Heart left ventricle (tissue), 16 donors: ENCODE results near the gene RUNX1. TPM values are rescaled to one million over a fixed set of nuclear protein-coding genes. Genes with fewer than 3 reads are reported as not detected.

ENCODE experiments used
- ATAC-seq, 4 donors: fragments of 200-7000 bp; cut with Tn5 transposase; one replicate each; pipeline ENCODE4 v1.9.1; 2020 to 2022; ENCODE audit warnings: moderate library complexity in 4 of 4, mild to moderate bottlenecking in 3 of 4, moderate number of reproducible peaks in 1 of 4
- DNase-seq, 5 donors: peaks; one replicate each; pipeline ENCODE4 v3.0.0-alpha.2; 2020
- H3K27ac ChIP-seq, 12 donors: fragments of 200-600 bp; sonication (generic) in 4 of 12; one replicate each; pipeline versions ENCODE4 v1.5.0 to v1.8.0; 2016 to 2022; ENCODE audit warnings: mild to moderate bottlenecking in 2 of 12
- H3K27me3 ChIP-seq, 9 donors: fragments of 200-600 bp; sonication (generic) in 2 of 9; one replicate each; pipeline versions ENCODE4 v1.5.1 to v1.8.0; 2016 to 2022; ENCODE audit warnings: mild to moderate bottlenecking in 3 of 9
- H3K36me3 ChIP-seq, 9 donors: fragments of 200-600 bp; sonication (generic) in 2 of 9; one replicate each; pipeline versions ENCODE4 v1.5.0 to v1.8.0; 2018 to 2022; ENCODE audit warnings: mild to moderate bottlenecking in 2 of 9
- H3K4me1 ChIP-seq, 12 donors: fragments of 200-600 bp; sonication (generic) in 4 of 12; one replicate each; pipeline versions ENCODE4 v1.5.0 to v1.8.0; 2016 to 2022; ENCODE audit warnings: mild to moderate bottlenecking in 3 of 12
- H3K4me3 ChIP-seq, 12 donors: fragments of 200-600 bp; sonication (generic) in 4 of 12; one replicate each; pipeline versions ENCODE4 v1.5.0 to v1.8.0; 2017 to 2022; ENCODE audit warnings: mild to moderate bottlenecking in 9 of 12, moderate library complexity in 4 of 12
- H3K9me3 ChIP-seq, 12 donors: fragments of 200-600 bp; sonication (generic) in 4 of 12; one replicate each; pipeline versions ENCODE4 v1.5.0 to v1.8.0; 2016 to 2022; ENCODE audit warnings: mild to moderate bottlenecking in 1 of 12
- POLR2A ChIP-seq, 2 donors: fragments of 450-650 bp; IDR thresholded peaks; one replicate each; pipeline ENCODE4 v1.6.1; 2017; ENCODE audit warnings: antibody characterized with exemption in 2 of 2, mild to moderate bottlenecking in 2 of 2, moderate library complexity in 2 of 2
- WGBS, 4 donors: extraction: QIAGEN DNeasy Blood & Tissue Kit in 2 of 4; methylation state at CpG; one replicate each; pipeline versions ENCODE4 v1.1.5 to v1.1.7; 2013 to 2018; 5-methylcytosine and 5-hydroxymethylcytosine counted together
- intact Hi-C, 10 donors: fragments of 100-400 bp; cut with DNase I; formaldehyde crosslinking; loops; one replicate each; pipeline versions ENCODE4 v1.11.1 to v1.14.2; 2022
- polyA plus RNA-seq, 2 donors: library from polyadenylated mRNA; stranded (reverse); fragments of 200-250 nt; gene quantifications; one replicate each; pipeline ENCODE4 v1.2.3, GENCODE V29; 2013
- total RNA-seq, 9 donors: library from RNA; depleted of rRNA in 2 of 9; stranded (reverse); fragments of >200 nt in 2 of 9; fragmentation: NEBNext Ultra II Directional in 3 of 9; extraction: Animal tissue kit (Norgen Biotek cat#: 25700) in 3 of 9; gene quantifications; one replicate each; pipeline versions ENCODE4 v1.1.0 to v1.2.4, GENCODE V29; 2016 to 2023
- TF ChIP-seq, protein P1 (sequence below), 12 donors: fragments of 200-600 bp; sonication (generic) in 4 of 12; IDR thresholded peaks; one replicate each; pipeline versions ENCODE4 v1.5.0 to v1.8.0; 2018 to 2022; ENCODE audit warnings: antibody characterized with exemption in 12 of 12, mild to moderate bottlenecking in 5 of 12
- donor health status: ischemic (EF 13 %, LVEDD 7.1; RV severe dilation, severe dysfunction).
- donor health status: healthy with polysubstance abuse.
- donor health status: DM: no; HTN: yes; CAD: no.
- donor health status: DM: no; HTN: no; CAD: no.
- donor health status: ischemic (EF 25% LVEDD 6.9; RV normal size, moderate dysfunction).
- donor health status: ischemic (EF 25% LVEDD 5.7; RV mildly dilated, moderate dysfunction).
- donor health status: healthy.
- donor health status: DM: yes; HTN: yes; CAD: no.
- donor health status: ischemic (EF 35%, LVEDD 5.7; RV mildly dilated, moderate dysfunction).
- donor health status: nonischemic (EF 11% LVEDD 7.7; RV severe dilation, severe dysfunction).
- donor health status: DM: yes; HTN: yes; CAD: no.
- donor health status: PGD.
- donor health status: ischemic (EF 29% LVEDD 5.4; RV normal size, mild dysfunction).
- donor health status: nonischemic (EF 23%, LVEDD 6.1; RV moderate dilation, normal function).

RUNX1 gene
- total and polyA plus RNA-seq, 11 donors = 0.61 to 54.5 (median 4.1) TPM

DNA sequence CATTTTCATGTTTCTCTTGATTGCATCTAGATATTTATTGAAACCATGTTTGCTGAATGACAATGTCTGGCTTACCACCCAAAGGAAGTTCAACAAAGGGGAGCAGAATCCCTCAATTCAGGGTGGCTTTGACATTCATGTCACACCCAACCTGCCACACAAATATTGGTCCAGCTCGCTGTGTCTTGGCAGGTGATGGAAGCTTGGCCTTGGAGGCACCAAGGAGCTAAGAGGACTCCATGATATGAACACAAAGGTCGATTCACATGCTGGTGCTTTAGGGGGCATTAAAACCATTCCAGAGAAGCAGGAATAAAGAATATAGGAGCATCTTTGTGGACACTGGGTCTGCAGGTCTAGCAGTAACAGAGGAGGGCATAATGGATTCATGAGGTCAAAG, 114.8 kb downstream of the RUNX1 start:
- no peaks in the 10 kb centered on the region for H3K36me3 ChIP-seq
- H3K4me1 ChIP-seq = peaks cover 0 to 59% (median 0%) of the 10 kb centered on the region in 12 donors
- TF ChIP-seq POLR2A (IDR thresholded peaks at IDR 0.05) = no peak
- TF ChIP-seq, protein P1, sequence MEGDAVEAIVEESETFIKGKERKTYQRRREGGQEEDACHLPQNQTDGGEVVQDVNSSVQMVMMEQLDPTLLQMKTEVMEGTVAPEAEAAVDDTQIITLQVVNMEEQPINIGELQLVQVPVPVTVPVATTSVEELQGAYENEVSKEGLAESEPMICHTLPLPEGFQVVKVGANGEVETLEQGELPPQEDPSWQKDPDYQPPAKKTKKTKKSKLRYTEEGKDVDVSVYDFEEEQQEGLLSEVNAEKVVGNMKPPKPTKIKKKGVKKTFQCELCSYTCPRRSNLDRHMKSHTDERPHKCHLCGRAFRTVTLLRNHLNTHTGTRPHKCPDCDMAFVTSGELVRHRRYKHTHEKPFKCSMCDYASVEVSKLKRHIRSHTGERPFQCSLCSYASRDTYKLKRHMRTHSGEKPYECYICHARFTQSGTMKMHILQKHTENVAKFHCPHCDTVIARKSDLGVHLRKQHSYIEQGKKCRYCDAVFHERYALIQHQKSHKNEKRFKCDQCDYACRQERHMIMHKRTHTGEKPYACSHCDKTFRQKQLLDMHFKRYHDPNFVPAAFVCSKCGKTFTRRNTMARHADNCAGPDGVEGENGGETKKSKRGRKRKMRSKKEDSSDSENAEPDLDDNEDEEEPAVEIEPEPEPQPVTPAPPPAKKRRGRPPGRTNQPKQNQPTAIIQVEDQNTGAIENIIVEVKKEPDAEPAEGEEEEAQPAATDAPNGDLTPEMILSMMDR (IDR thresholded peaks at IDR 0.05) = no peak
- 56 to 69% (median 60%) methylated on average over 2 of the region's 2 CpGs for WGBS, 4 donors
- DNase-seq = no peak
- ATAC-seq = no peak
- no peaks in the 10 kb centered on the region for H3K9me3 ChIP-seq
- H3K27me3 ChIP-seq = peaks cover 0 to 11% (median 0%) of the 10 kb centered on the region in 9 donors
- H3K4me3 ChIP-seq = no peak overlapping the region
- intact Hi-C loops = no loop called here
- H3K27ac ChIP-seq = peak overlapping the region in 1 of 12 donors; percentile 63

- peak overlapping the region in 1 of 12 donors; percentile 2 for H3K4me3 ChIP-seq
- DNase-seq = no peak
- no peaks in the 10 kb centered on the region for H3K36me3 ChIP-seq
- no peaks in the 10 kb centered on the region for H3K9me3 ChIP-seq
- peaks cover 0 to 11% (median 0%) of the 10 kb centered on the region in 9 donors for H3K27me3 ChIP-seq
- H3K4me1 ChIP-seq = peaks cover 0 to 54% (median 0%) of the 10 kb centered on the region in 12 donors
- TF ChIP-seq, protein P1 (IDR thresholded peaks at IDR 0.05) = no peak
- TF ChIP-seq POLR2A (IDR thresholded peaks at IDR 0.05) = no peak
- H3K27ac ChIP-seq = peak overlapping the region in 1 of 12 donors; percentile 63
- peak in 1 of 4 donors; percentile 37 for ATAC-seq
- WGBS, 4 donors = 78 to 90% (median 83%) methylated on average over 3 of the region's 3 CpGs
- intact Hi-C loops = no loop called here
Measured at GRCh38 chr21:34933609-34934335, 115.3 kb downstream of the RUNX1 start.

DNA sequence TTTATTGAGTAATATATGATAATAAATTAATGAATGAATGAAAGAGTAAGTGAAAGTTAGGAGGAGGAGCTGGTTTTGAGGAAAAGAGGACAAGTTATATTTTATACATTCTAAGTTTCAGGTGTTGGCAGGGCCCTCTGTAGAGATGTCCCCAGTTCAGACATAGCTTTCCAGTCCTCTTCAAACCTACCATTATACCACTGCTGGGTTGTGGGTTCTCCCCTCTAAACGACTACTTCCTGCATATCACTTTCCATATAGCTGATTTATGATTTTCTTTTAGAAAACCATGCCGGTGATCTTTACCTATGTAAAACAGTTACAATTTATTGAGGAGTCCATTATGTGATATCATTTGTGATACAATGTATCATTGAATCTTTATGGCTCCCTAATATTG, 116.9 kb downstream of the RUNX1 start:
- no peaks in the 10 kb centered on the region for H3K9me3 ChIP-seq
- DNase-seq (no peak), ATAC-seq (no peak)
- peaks cover 0 to 45% (median 0%) of the 10 kb centered on the region in 12 donors for H3K4me1 ChIP-seq
- peaks cover 0 to 14% (median 0%) of the 10 kb centered on the region in 9 donors for H3K27me3 ChIP-seq
- no peak for TF ChIP-seq POLR2A (IDR thresholded peaks at IDR 0.05)
- TF ChIP-seq, protein P1 (IDR thresholded peaks at IDR 0.05) = no peak
- H3K4me3 ChIP-seq = no peak overlapping the region
- no peak overlapping the region for H3K27ac ChIP-seq
- WGBS, 4 donors = 78 to 93% (median 83%) methylated on average over 2 of the region's 2 CpGs
- intact Hi-C loops = no loop called here
- H3K36me3 ChIP-seq = no peaks in the 10 kb centered on the region

DNA sequence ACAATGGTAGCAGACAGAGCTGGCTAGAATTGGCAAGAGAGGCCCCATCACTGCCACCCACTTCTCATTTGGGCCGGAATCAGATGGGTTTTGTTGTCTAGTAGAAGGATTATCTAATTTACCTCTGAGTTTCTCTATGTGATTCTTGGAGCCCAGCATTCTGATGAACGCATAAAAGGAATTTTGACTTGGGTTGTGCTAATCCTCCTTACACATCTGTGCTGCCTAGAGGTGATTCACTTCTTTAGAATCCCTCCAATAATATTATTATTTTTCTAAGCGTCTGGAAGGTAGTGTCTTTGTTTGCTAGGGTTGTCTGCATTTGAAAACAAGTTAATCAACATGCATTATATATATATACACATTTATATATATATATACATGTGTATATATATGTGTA, 118.1 kb downstream of the RUNX1 start:
- Histone ChIP-seq H3K27ac (no peak overlapping the region), H3K4me1 (peaks cover 0 to 34% (median 0%) of the 10 kb centered on the region in 12 donors), H3K27me3 (peaks cover 0 to 14% (median 0%) of the 10 kb centered on the region in 9 donors), H3K4me3 (no peak overlapping the region), H3K36me3 (no peaks in the 10 kb centered on the region), H3K9me3 (no peaks in the 10 kb centered on the region)
- TF ChIP-seq, protein P1 (IDR thresholded peaks at IDR 0.05) = no peak
- TF ChIP-seq POLR2A (IDR thresholded peaks at IDR 0.05) = no peak
- intact Hi-C loops = no loop called here
- ATAC-seq = no peak
- WGBS, 4 donors = 52 to 57% (median 54%) methylated on average over 3 of the region's 3 CpGs
- DNase-seq = no peak
